ENCODE results near the gene H19.

Gene H19

GRCh38 chr11:1946812-1947484 is 50.7 kb downstream of the H19 start, which contains the start of gene MRPL23:
Gene MRPL23, plus strand, starts transcription at chr11:1947332. Its CDS starts 31 bp downstream, at chr11:1947363.
- DNase-seq (ENCODE audit: low spot score), result no peak
